Natural killer cell (primary cell): ENCODE data around the gene CHST8. TPM values are rescaled to one million over a fixed set of nuclear protein-coding genes. Genes with fewer than 3 reads are reported as not detected.

ENCODE experiments used
- ATAC-seq, 3 donors: fragments of 150-1000 bp in 2 of 3; fragments of 200-7000 bp in 1 of 3; cut with Tn5 transposase; 1 replicate in 1 of 3; 2 replicates in 2 of 3; pipeline ENCODE4 v1.10.0; 2021; ENCODE audit warnings: mild to moderate bottlenecking in 2 of 3, moderate library complexity in 2 of 3
- DNase-seq, 2 donors: peaks; one replicate each; pipeline versions ENCODE4 v3.0.0 to v3.0.0-alpha.2; 2013 to 2021; ENCODE audit warnings: mixed read lengths in 1 of 2
- H3K27ac ChIP-seq: one replicate; pipeline ENCODE4 v1.5.1; 2013; ENCODE audit warnings: mild to moderate bottlenecking, low read length
- H3K27me3 ChIP-seq: one replicate; pipeline ENCODE4 v1.6.1; 2013; ENCODE audit warnings: low read length; ENCODE audit not compliant: control insufficient read depth, insufficient read depth
- H3K36me3 ChIP-seq: one replicate; pipeline ENCODE4 v1.6.1; 2013; ENCODE audit warnings: low read length; ENCODE audit not compliant: control insufficient read depth, insufficient read depth
- H3K4me1 ChIP-seq: one replicate; pipeline ENCODE4 v1.6.1; 2013; ENCODE audit warnings: low read length; ENCODE audit not compliant: control insufficient read depth, insufficient read depth
- H3K4me3 ChIP-seq: one replicate; pipeline ENCODE4 v1.5.1; 2013; ENCODE audit warnings: low read length
- H3K9me3 ChIP-seq: one replicate; pipeline ENCODE4 v1.6.1; 2013; ENCODE audit warnings: low read length; ENCODE audit not compliant: control insufficient read depth, insufficient read depth
- H3K27ac Mint-ChIP-seq, 2 donors: one replicate each; pipeline ENCODE4 v1.8.0; 2022; ENCODE audit warnings: mild to moderate bottlenecking in 2 of 2, mixed read lengths in 2 of 2, moderate library complexity in 1 of 2
- H3K27me3 Mint-ChIP-seq, 2 donors: one replicate each; pipeline ENCODE4 v1.8.0; 2022; ENCODE audit warnings: low read depth in 2 of 2, mixed read lengths in 2 of 2
- H3K36me3 Mint-ChIP-seq: one replicate; pipeline ENCODE4 v1.8.0; 2022; ENCODE audit warnings: mixed read lengths
- H3K4me1 Mint-ChIP-seq, 2 donors: one replicate each; pipeline ENCODE4 v1.8.0; 2022; ENCODE audit warnings: mixed read lengths in 2 of 2
- H3K4me3 Mint-ChIP-seq: one replicate; pipeline ENCODE4 v1.8.0; 2022; ENCODE audit warnings: mild to moderate bottlenecking, moderate library complexity, mixed read lengths
- H3K9me3 Mint-ChIP-seq, 2 donors: one replicate each; pipeline ENCODE4 v1.8.0; 2022; ENCODE audit warnings: mixed read lengths in 2 of 2
- WGBS: methylation state at CpG from one replicate; pipeline ENCODE4 v1.1.7; 2013; ENCODE audit warnings: missing lambda C conversion rate; ENCODE audit not compliant: insufficient coverage; 5-methylcytosine and 5-hydroxymethylcytosine counted together
- intact Hi-C: fragments of 100-400 bp; cut with micrococcal nuclease; formaldehyde crosslinking; loops from one replicate; pipeline ENCODE4 v1.14.2; 2022
- total RNA-seq, 4 donors: library from RNA; stranded (reverse); fragments of 120-200 nt in 1 of 4; gene quantifications; one replicate each; pipeline versions ENCODE4 v1.2.3 to v1.2.4, GENCODE V29; 2013 to 2022
- TF ChIP-seq, protein P1 (sequence below): fragments of 200-600 bp; IDR thresholded peaks from one replicate; pipeline ENCODE4 v1.8.0; 2022; ENCODE audit warnings: antibody characterized with exemption

Gene CHST8
- total RNA-seq, 3 donors from 2014 or later (not counting 1 experiment from before 2014, with no cell fraction given), result not detected

DNA sequence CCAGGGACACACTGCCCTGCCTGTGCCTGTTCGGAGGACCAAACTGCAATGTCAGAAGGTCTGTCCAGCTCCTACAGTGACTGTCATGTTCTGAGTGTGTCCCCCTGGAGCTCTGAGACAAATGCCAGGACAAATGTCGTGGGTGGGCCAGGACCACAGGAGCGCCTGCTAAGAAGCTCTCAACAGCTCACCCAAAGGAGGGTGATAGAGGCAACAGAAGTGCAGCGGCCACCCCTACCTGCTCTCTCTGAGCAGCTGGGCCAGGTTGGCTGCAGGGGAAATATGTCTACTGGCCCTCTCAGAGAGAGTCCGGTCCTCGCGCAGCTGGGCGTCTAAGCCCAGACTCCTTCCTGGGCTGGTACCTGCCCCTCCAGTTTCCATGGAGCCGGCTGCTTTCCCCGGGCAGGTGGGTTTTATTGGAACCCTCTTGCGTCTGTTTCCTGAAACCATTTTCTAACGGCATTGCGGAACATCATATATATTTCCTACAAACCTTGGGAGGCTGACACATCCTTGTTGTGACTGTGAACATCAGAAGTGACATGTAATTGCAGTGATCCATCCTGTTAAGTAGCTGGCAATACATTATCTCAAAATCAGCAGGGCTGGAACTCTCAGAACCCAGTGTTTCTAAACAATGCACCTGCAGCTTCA is 78.1 kb downstream of the CHST8 start:
- Histone ChIP-seq H3K27ac (no peak overlapping the region), H3K27me3 (no peaks in the 10 kb centered on the region), H3K4me3 (no peak overlapping the region), H3K36me3 (no peaks in the 10 kb centered on the region), H3K4me1 (no peaks in the 10 kb centered on the region), H3K9me3 (no peaks in the 10 kb centered on the region)
- Mint-ChIP-seq H3K27ac (no peak overlapping the region), H3K4me3 (no peak overlapping the region), H3K4me1 (no peaks in the 10 kb centered on the region), H3K36me3 (no peaks in the 10 kb centered on the region), H3K27me3 (no peaks in the 10 kb centered on the region), H3K9me3 (no peaks in the 10 kb centered on the region)
- ATAC-seq, result no peak
- intact Hi-C loops, result no loop called here
- DNase-seq, result no peak
- TF ChIP-seq, protein P1, sequence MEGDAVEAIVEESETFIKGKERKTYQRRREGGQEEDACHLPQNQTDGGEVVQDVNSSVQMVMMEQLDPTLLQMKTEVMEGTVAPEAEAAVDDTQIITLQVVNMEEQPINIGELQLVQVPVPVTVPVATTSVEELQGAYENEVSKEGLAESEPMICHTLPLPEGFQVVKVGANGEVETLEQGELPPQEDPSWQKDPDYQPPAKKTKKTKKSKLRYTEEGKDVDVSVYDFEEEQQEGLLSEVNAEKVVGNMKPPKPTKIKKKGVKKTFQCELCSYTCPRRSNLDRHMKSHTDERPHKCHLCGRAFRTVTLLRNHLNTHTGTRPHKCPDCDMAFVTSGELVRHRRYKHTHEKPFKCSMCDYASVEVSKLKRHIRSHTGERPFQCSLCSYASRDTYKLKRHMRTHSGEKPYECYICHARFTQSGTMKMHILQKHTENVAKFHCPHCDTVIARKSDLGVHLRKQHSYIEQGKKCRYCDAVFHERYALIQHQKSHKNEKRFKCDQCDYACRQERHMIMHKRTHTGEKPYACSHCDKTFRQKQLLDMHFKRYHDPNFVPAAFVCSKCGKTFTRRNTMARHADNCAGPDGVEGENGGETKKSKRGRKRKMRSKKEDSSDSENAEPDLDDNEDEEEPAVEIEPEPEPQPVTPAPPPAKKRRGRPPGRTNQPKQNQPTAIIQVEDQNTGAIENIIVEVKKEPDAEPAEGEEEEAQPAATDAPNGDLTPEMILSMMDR, result no peak
- 87% methylated on average over 13 of the region's 13 CpGs for whole genome bisulfite sequencing

DNA sequence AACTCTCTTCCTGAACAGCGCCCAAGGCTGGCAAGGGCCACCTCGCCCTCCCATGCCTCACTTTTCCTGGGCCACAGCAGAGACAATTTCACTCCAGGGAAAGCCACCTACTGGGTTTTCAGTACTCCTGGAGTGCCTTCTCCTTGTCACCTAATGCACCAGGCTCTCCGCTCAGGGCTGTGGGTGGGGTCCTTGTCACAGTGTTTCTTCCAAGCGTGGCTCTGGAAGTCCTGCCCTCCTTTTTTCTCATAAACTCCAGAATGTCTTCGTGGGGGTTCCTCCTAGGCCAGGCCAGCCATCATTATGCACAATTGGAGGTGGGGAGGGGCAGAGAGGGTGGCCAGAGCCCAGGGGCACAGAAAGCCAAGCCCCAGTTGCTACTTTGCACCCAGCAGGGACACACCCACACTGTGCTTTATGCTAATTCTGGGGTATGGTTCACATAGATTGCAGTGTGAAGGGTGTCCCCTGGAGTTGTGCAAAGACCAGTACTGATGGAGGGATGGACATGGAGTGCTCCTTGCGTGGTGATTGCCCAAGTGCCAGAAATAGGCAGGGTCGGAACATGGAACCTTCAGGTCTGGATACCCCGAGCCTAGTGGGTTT is 78.8 kb downstream of the CHST8 start:
- WGBS, result 78% methylated on average over 8 of the region's 8 CpGs
- Histone ChIP-seq H3K9me3 (no peaks in the 10 kb centered on the region), H3K4me1 (no peaks in the 10 kb centered on the region), H3K27me3 (no peaks in the 10 kb centered on the region), H3K4me3 (no peak overlapping the region), H3K27ac (no peak overlapping the region), H3K36me3 (no peaks in the 10 kb centered on the region)
- H3K9me3 Mint-ChIP-seq, result no peaks in the 10 kb centered on the region
- H3K4me1 Mint-ChIP-seq, result no peaks in the 10 kb centered on the region
- TF ChIP-seq, protein P1, result no peak
- DNase-seq (no peak), ATAC-seq (no peak)
- no peaks in the 10 kb centered on the region for H3K36me3 Mint-ChIP-seq
- H3K4me3 Mint-ChIP-seq, result no peak overlapping the region
- no peaks in the 10 kb centered on the region for H3K27me3 Mint-ChIP-seq
- intact Hi-C loops, result no loop called here
- H3K27ac Mint-ChIP-seq, result no peak overlapping the region

DNA sequence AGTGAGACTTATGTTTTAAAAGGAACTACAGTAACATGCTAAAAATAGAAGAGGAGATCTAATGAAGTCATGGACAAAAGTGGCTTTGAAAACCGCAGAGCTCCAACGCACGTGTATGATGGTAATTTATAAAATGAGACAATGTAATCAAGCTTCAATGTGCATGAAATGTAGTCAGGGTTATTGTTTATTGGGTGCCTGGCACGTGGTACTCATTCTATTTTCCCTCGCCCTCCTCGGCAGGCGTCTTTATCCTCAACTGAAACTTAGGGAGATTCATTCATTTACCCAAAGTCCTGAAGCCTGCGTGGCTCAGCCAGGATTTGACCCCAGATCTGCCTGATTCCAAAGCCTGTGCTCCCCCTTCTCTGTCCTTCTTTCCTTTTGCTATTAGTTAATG is 79.8 kb downstream of the CHST8 start:
- H3K4me3 ChIP-seq, result no peak overlapping the region
- intact Hi-C loops, result no loop called here
- H3K27me3 Mint-ChIP-seq, result no peaks in the 10 kb centered on the region

More for the DNA sequence above, 79.8 kb downstream of the CHST8 start:
- Histone ChIP-seq H3K36me3 (no peaks in the 10 kb centered on the region), H3K27me3 (no peaks in the 10 kb centered on the region), H3K4me1 (no peaks in the 10 kb centered on the region), H3K9me3 (no peaks in the 10 kb centered on the region), H3K27ac (no peak overlapping the region)
- no peak overlapping the region for H3K27ac Mint-ChIP-seq
- ATAC-seq (no peak), DNase-seq (no peak)
- 66% methylated on average over 8 of the region's 8 CpGs for WGBS
- no peaks in the 10 kb centered on the region for H3K9me3 Mint-ChIP-seq
- TF ChIP-seq, protein P1, result no peak
- H3K36me3 Mint-ChIP-seq, result no peaks in the 10 kb centered on the region
- H3K4me3 Mint-ChIP-seq, result no peak overlapping the region
- no peaks in the 10 kb centered on the region for H3K4me1 Mint-ChIP-seq
